Retinal pigment epithelial cell (primary cell): Measurements from ENCODE around the gene CDC23.

ENCODE experiments used
- DNase-seq: peaks from one replicate; pipeline ENCODE4 v3.0.0-alpha.2; 2010; ENCODE audit warnings: low read depth
- H3K4me3 ChIP-seq: 2 replicates; pipeline ENCODE4 v1.5.1; 2011; ENCODE audit warnings: mild to moderate bottlenecking, low read length, control low read depth, moderate library complexity
- TF ChIP-seq, protein P1 (sequence below): conservative IDR thresholded peaks from 2 replicates; pipeline ENCODE4 v1.5.1; 2011; ENCODE audit warnings: low read depth, low read length, control low read depth, inconsistent platforms

Gene CDC23

GRCh38 chr5:138141734-138142133 lies 71.4 kb downstream of the CDC23 start:
- TF ChIP-seq, protein P1, sequence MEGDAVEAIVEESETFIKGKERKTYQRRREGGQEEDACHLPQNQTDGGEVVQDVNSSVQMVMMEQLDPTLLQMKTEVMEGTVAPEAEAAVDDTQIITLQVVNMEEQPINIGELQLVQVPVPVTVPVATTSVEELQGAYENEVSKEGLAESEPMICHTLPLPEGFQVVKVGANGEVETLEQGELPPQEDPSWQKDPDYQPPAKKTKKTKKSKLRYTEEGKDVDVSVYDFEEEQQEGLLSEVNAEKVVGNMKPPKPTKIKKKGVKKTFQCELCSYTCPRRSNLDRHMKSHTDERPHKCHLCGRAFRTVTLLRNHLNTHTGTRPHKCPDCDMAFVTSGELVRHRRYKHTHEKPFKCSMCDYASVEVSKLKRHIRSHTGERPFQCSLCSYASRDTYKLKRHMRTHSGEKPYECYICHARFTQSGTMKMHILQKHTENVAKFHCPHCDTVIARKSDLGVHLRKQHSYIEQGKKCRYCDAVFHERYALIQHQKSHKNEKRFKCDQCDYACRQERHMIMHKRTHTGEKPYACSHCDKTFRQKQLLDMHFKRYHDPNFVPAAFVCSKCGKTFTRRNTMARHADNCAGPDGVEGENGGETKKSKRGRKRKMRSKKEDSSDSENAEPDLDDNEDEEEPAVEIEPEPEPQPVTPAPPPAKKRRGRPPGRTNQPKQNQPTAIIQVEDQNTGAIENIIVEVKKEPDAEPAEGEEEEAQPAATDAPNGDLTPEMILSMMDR = no peak
- no peak for DNase-seq
- H3K4me3 ChIP-seq = no peak overlapping the region

- DNase-seq = no peak
- no peak overlapping the region for H3K4me3 ChIP-seq
- TF ChIP-seq, protein P1 = no peak
These were observed 72.9 kb downstream of the CDC23 start for GRCh38 chr5:138140268-138140667.

GRCh38 chr5:138139781-138140090 lies 73.4 kb downstream of the CDC23 start:
- no peak for DNase-seq
- peak overlapping the region; percentile 84 for H3K4me3 ChIP-seq
- TF ChIP-seq, protein P1 = no peak

DNA sequence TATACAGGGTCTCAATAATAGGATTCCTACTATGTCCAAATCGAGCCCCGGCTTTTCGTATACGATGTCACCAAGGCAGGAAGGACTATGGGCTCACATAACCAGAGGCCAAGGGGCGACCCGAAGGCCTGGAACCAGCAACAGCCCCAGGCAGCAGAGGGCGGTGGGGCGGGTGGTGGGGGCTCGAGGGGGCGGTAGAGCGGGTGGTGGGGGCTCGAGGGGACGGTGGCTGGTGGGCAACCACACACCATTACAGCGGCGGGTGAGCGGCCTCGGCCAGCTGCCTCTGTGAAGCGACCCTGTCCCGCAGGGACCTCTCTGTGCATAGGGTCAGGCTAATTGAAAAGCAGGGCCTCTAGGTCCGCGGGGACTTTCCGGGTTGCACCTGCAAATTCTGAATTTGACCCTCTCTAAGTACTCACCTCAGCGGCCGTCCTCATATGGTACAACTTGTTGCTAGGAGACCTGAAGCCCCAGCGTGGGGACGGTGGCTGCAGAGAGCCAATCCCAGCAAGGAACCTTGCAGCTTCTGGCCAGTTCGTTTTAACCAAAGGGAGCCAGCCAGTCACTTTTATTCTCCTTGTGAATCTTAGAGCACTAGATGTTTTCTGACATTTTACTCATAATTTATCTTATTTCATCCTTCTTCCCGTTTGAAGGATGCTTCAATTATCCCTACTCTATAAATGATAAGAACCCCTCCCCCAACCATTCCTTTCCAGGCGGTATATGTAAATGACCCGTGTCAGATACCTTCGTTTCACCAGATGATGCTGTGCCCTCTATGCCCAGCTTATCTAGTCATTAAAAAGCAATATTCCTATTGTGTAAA lies 74.0 kb downstream of the CDC23 start, which contains the start of gene NME5:
NME5 (minus strand) TSS at position 480 of the 832 bp plus-strand sequence. CDS start 648 bp downstream, outside the sequence.
- TF ChIP-seq, protein P1 = no peak
- H3K4me3 ChIP-seq = peak within 1 kb of the TSS; percentile 84
- peak; percentile 30 for DNase-seq
